Activated T-helper 17 cell treated with anti-CD3 and anti-CD28 coated beads, Interleukin-2, amount 50 U/mL, for 72 hours (primary cell): ENCODE measurements around the gene CRP. TPM values are rescaled to one million over a fixed set of nuclear protein-coding genes. Genes with fewer than 3 reads are reported as not detected.
"Not testable (repeated sequence)": the region's sequence is repeated elsewhere in the genome, so short reads cannot be mapped to it uniquely, and the experiment has no call there.

Experiments used
- ATAC-seq: fragments of 150-1000 bp; cut with Tn5 transposase; replicated peaks from 2 replicates; pipeline ENCODE4 v1.10.0; 2021; ENCODE audit warnings: mild to moderate bottlenecking, moderate library complexity
- H3K27ac Mint-ChIP-seq: one replicate; pipeline ENCODE4 v1.8.0; 2022; ENCODE audit warnings: mixed read lengths
- H3K27me3 Mint-ChIP-seq: one replicate; pipeline ENCODE4 v1.8.0; 2022; ENCODE audit warnings: mixed read lengths
- H3K36me3 Mint-ChIP-seq: one replicate; pipeline ENCODE4 v1.8.0; 2022; ENCODE audit warnings: low read depth, mild to moderate bottlenecking, mixed read lengths
- H3K4me1 Mint-ChIP-seq: one replicate; pipeline ENCODE4 v1.8.0; 2022; ENCODE audit warnings: mixed read lengths
- H3K4me3 Mint-ChIP-seq: one replicate; pipeline ENCODE4 v1.8.0; 2022; ENCODE audit warnings: mild to moderate bottlenecking, mixed read lengths
- H3K9me3 Mint-ChIP-seq: one replicate; pipeline ENCODE4 v1.8.0; 2022; ENCODE audit warnings: mixed read lengths
- total RNA-seq, 2 donors: library from RNA; stranded (reverse); gene quantifications; one replicate each; pipeline ENCODE4 v1.2.3, GENCODE V29; 2022

The CRP gene
- not detected for total RNA-seq

- H3K27ac Mint-ChIP-seq = no peak within 1 kb of the TSS
- no peaks in the 10 kb centered on the region for H3K36me3 Mint-ChIP-seq
- peaks cover 16% of the 10 kb centered on the region for H3K9me3 Mint-ChIP-seq
- peaks cover 38% of the 10 kb centered on the region for H3K27me3 Mint-ChIP-seq
- no peak within 1 kb of the TSS for H3K4me3 Mint-ChIP-seq
- ATAC-seq = no peak
- no peaks in the 10 kb centered on the region for H3K4me1 Mint-ChIP-seq
These were observed at the start of gene CRP for GRCh38 chr1:159714529-159714928. Gene CRP (minus strand): TSS chr1:159714589. CDS start chr1:159714485, 104 bp downstream.

GRCh38 chr1:159763686-159764085 is 49.3 kb upstream of the CRP start:
- no peak overlapping the region for H3K27ac Mint-ChIP-seq
- no peak for ATAC-seq
- no peak overlapping the region for H3K4me3 Mint-ChIP-seq
- no peaks in the 10 kb centered on the region for H3K4me1 Mint-ChIP-seq
- peaks cover 3% of the 10 kb centered on the region for H3K27me3 Mint-ChIP-seq
- no peaks in the 10 kb centered on the region for H3K36me3 Mint-ChIP-seq
- no peaks in the 10 kb centered on the region for H3K9me3 Mint-ChIP-seq

GRCh38 chr1:159756397-159756796 is 42.0 kb upstream of the CRP start:
- Mint-ChIP-seq H3K27ac (no peak overlapping the region), H3K9me3 (no peaks in the 10 kb centered on the region), H3K4me1 (no peaks in the 10 kb centered on the region), H3K27me3 (no peaks in the 10 kb centered on the region), H3K4me3 (no peak overlapping the region), H3K36me3 (no peaks in the 10 kb centered on the region)
- no peak for ATAC-seq

GRCh38 chr1:159755451-159756007 is 41.1 kb upstream of the CRP start:
- Mint-ChIP-seq H3K27ac (no peak overlapping the region), H3K27me3 (no peaks in the 10 kb centered on the region), H3K9me3 (no peaks in the 10 kb centered on the region), H3K36me3 (no peaks in the 10 kb centered on the region), H3K4me1 (no peaks in the 10 kb centered on the region), H3K4me3 (no peak overlapping the region)
- no peak for ATAC-seq

GRCh38 chr1:159753386-159753785 is 39.0 kb upstream of the CRP start:
- Mint-ChIP-seq H3K4me3 (no peak overlapping the region), H3K9me3 (no peaks in the 10 kb centered on the region), H3K27me3 (no peaks in the 10 kb centered on the region), H3K27ac (no peak overlapping the region), H3K36me3 (no peaks in the 10 kb centered on the region), H3K4me1 (no peaks in the 10 kb centered on the region)
- no peak for ATAC-seq

- Mint-ChIP-seq H3K36me3 (no peaks in the 10 kb centered on the region), H3K4me3 (no peak overlapping the region), H3K27me3 (no peaks in the 10 kb centered on the region), H3K4me1 (no peaks in the 10 kb centered on the region), H3K27ac (no peak overlapping the region), H3K9me3 (no peaks in the 10 kb centered on the region)
- ATAC-seq = no peak
These were observed 37.8 kb upstream of the CRP start for GRCh38 chr1:159752135-159752580.

- H3K36me3 Mint-ChIP-seq = no peaks in the 10 kb centered on the region
- no peaks in the 10 kb centered on the region for H3K4me1 Mint-ChIP-seq
These were observed 36.6 kb upstream of the CRP start for GRCh38 chr1:159751031-159751430.

GRCh38 chr1:159750621-159751020 is 36.2 kb upstream of the CRP start:
- Mint-ChIP-seq H3K27me3 (peaks cover 4% of the 10 kb centered on the region), H3K4me1 (no peaks in the 10 kb centered on the region), H3K27ac (no peak overlapping the region), H3K9me3 (no peaks in the 10 kb centered on the region), H3K36me3 (no peaks in the 10 kb centered on the region), H3K4me3 (no peak overlapping the region)
- ATAC-seq = no peak

More at GRCh38 chr1:159751031-159751430, 36.6 kb upstream of the CRP start:
- Mint-ChIP-seq H3K4me3 (no peak overlapping the region), H3K27ac (no peak overlapping the region), H3K9me3 (no peaks in the 10 kb centered on the region), H3K27me3 (peaks cover 4% of the 10 kb centered on the region)
- ATAC-seq = no peak

GRCh38 chr1:159749630-159750029 is 35.2 kb upstream of the CRP start:
- Mint-ChIP-seq H3K9me3 (no peaks in the 10 kb centered on the region), H3K27ac (no peak overlapping the region)

GRCh38 chr1:159748370-159748769 is 34.0 kb upstream of the CRP start:
- Mint-ChIP-seq H3K4me1 (no peaks in the 10 kb centered on the region), H3K27me3 (peaks cover 18% of the 10 kb centered on the region), H3K4me3 (no peak overlapping the region), H3K36me3 (no peaks in the 10 kb centered on the region), H3K27ac (no peak overlapping the region), H3K9me3 (no peaks in the 10 kb centered on the region)
- no peak for ATAC-seq

More at GRCh38 chr1:159749630-159750029, 35.2 kb upstream of the CRP start:
- no peak for ATAC-seq
- H3K4me1 Mint-ChIP-seq = no peaks in the 10 kb centered on the region
- H3K27me3 Mint-ChIP-seq = peaks cover 7% of the 10 kb centered on the region
- H3K36me3 Mint-ChIP-seq = no peaks in the 10 kb centered on the region
- no peak overlapping the region for H3K4me3 Mint-ChIP-seq

- H3K27ac Mint-ChIP-seq = no peak overlapping the region
- no peak overlapping the region for H3K4me3 Mint-ChIP-seq
- H3K27me3 Mint-ChIP-seq = peaks cover 18% of the 10 kb centered on the region
- H3K4me1 Mint-ChIP-seq = no peaks in the 10 kb centered on the region
- no peaks in the 10 kb centered on the region for H3K36me3 Mint-ChIP-seq
- H3K9me3 Mint-ChIP-seq = no peaks in the 10 kb centered on the region
- ATAC-seq = no peak
These were observed 32.3 kb upstream of the CRP start for GRCh38 chr1:159746666-159747065.

- H3K9me3 Mint-ChIP-seq = no peaks in the 10 kb centered on the region
- H3K27ac Mint-ChIP-seq = no peak overlapping the region
- no peaks in the 10 kb centered on the region for H3K4me1 Mint-ChIP-seq
- no peaks in the 10 kb centered on the region for H3K36me3 Mint-ChIP-seq
- no peak overlapping the region for H3K4me3 Mint-ChIP-seq
- H3K27me3 Mint-ChIP-seq = peaks cover 26% of the 10 kb centered on the region
- ATAC-seq = no peak
These were observed 29.4 kb upstream of the CRP start for GRCh38 chr1:159743651-159744410.

- no peak for ATAC-seq
- H3K27me3 Mint-ChIP-seq = peaks cover 22% of the 10 kb centered on the region
- no peaks in the 10 kb centered on the region for H3K36me3 Mint-ChIP-seq
- no peak overlapping the region for H3K4me3 Mint-ChIP-seq
- no peaks in the 10 kb centered on the region for H3K9me3 Mint-ChIP-seq
- H3K27ac Mint-ChIP-seq = no peak overlapping the region
- no peaks in the 10 kb centered on the region for H3K4me1 Mint-ChIP-seq
These were observed 23.0 kb upstream of the CRP start for GRCh38 chr1:159737238-159737916.

GRCh38 chr1:159723188-159723587 is 8.8 kb upstream of the CRP start:
- H3K36me3 Mint-ChIP-seq, H3K27ac Mint-ChIP-seq, ATAC-seq, H3K4me3 Mint-ChIP-seq, H3K4me1 Mint-ChIP-seq: not testable (repeated sequence)
- Mint-ChIP-seq H3K9me3 (peaks cover 31% of the 10 kb centered on the region), H3K27me3 (peaks cover 28% of the 10 kb centered on the region)

- ATAC-seq = no peak
- Mint-ChIP-seq H3K36me3 (no peaks in the 10 kb centered on the region), H3K4me1 (no peaks in the 10 kb centered on the region), H3K27me3 (peaks cover 37% of the 10 kb centered on the region), H3K9me3 (peaks cover 39% of the 10 kb centered on the region), H3K4me3 (no peak overlapping the region), H3K27ac (no peak overlapping the region)
These were observed 5.6 kb upstream of the CRP start for GRCh38 chr1:159719990-159720389.
